A375 (cell line): ENCODE measurements around the gene NADK. TPM values are rescaled to one million over a fixed set of nuclear protein-coding genes. Genes with fewer than 3 reads are reported as not detected.

ENCODE experiments used
- total RNA-seq: library from RNA; depleted of rRNA; stranded (reverse); fragments of >200 nt; shearing (Covaris generic); gene quantifications from 2 replicates; pipeline ENCODE4 v1.2.3, GENCODE V29; 2014; rRNA removed

NADK gene
- total RNA-seq, result 53.4 and 60.2 TPM in 2 replicates

DNA sequence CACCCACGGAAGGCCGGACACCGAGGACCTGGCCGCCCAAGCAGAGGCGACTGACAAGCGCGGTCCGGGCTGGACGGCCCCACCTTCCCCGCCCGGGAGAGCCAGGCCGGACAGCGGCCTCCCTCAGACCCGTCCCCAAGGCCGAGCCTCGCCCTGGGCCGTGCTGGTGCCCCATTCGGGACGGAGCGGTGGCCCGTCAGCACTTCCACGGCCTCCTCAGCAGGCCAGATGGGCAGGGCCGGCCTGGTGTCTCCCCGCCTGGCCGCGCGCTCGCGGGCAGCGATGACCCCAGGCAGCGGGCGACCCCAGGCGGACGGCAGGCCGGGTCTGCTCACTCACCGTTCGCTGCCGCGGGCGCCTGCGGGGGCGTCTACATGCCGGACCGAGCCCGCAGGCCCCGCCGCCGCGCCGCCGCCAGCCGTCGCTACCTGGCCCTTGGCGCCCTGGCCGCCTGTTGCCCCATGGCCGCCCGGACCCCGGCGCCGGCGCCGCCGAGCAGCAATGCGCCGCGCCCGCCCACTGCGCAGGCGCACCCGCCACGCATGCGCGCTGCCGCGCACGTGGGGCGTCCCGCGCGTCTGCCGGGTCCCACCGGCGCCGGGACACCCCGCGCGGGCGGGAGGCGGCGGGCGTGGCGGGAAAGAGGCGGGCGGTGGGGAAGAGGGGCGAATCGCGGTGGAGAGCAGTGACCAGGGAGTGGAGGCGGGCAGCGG is at the start of gene NADK:
Gene NADK (minus strand): TSS at position 521 of the 713 bp plus-strand sequence. CDS start 13,064 bp downstream, outside the sequence.

GRCh38 chr1:1724035-1724864 is 54.0 kb downstream of the NADK start, which contains the start of gene CDK11A:
Gene CDK11A, minus strand, starts transcription at chr1:1724357. Its CDS starts 1,539 bp downstream, at chr1:1722818.

Other genes with a start within 250 kb of the NADK start
- 0.27 TPM in 1 of 2 replicates, not detected in the other for gene TMEM240, start 237.8 kb downstream of the NADK start, total RNA-seq
- 106 and 107 TPM in 2 replicates for gene SSU72, start 203.6 kb downstream of the NADK start, total RNA-seq
- 3.6 and 6.1 TPM in 2 replicates for gene FNDC10, start 178.3 kb downstream of the NADK start, total RNA-seq
- 56.6 and 59.9 TPM in 2 replicates for gene MIB2, start 163.0 kb downstream of the NADK start, total RNA-seq
- 0.08 and 1.4 TPM in 2 replicates for gene MMP23B, start 146.3 kb downstream of the NADK start, total RNA-seq
- gene CDK11B, start 119.5 kb downstream of the NADK start, total RNA-seq, result 21.3 and 22.3 TPM in 2 replicates
- gene SLC35E2B, start 85.7 kb downstream of the NADK start, total RNA-seq, result 19.3 and 21.4 TPM in 2 replicates
- 36.1 and 38.4 TPM in 2 replicates for gene CDK11A, start 54.1 kb downstream of the NADK start, total RNA-seq
- 48.3 and 53.2 TPM in 2 replicates for gene GNB1, start 112.6 kb upstream of the NADK start, total RNA-seq
- gene CALML6, start 136.8 kb upstream of the NADK start, total RNA-seq, result 0.53 and 2.4 TPM in 2 replicates
- gene TMEM52, start 140.8 kb upstream of the NADK start, total RNA-seq, result 1.2 TPM in 1 of 2 replicates, not detected in the other
- not detected in 2 replicates for gene CFAP74, start 225.3 kb upstream of the NADK start, total RNA-seq
- gene GABRD, start 240.9 kb upstream of the NADK start, total RNA-seq, result not detected in 2 replicates